GM12874 (cell line): ENCODE results near the gene SVOPL.

ENCODE experiments used
- CTCF ChIP-seq: IDR thresholded peaks from 2 replicates; pipeline ENCODE4 v1.5.1; 2011; ENCODE audit warnings: low read depth, mild to moderate bottlenecking, control low read depth, low read length, moderate library complexity; ENCODE audit not compliant: insufficient read depth

Gene SVOPL

GRCh38 chr7:138570715-138571114 lies 130.4 kb downstream of the SVOPL start:
- no peak for TF ChIP-seq CTCF

- no peak for TF ChIP-seq CTCF
These were observed 131.7 kb downstream of the SVOPL start for GRCh38 chr7:138569418-138569817.

GRCh38 chr7:138568655-138569054 lies 132.5 kb downstream of the SVOPL start:
- TF ChIP-seq CTCF, result no peak

- TF ChIP-seq CTCF, result no peak
These were observed 135.6 kb downstream of the SVOPL start for GRCh38 chr7:138565451-138566114.

GRCh38 chr7:138565071-138565450 lies 136.1 kb downstream of the SVOPL start:
- no peak for TF ChIP-seq CTCF

GRCh38 chr7:138564365-138564764 lies 136.8 kb downstream of the SVOPL start:
- TF ChIP-seq CTCF, result no peak

- no peak for TF ChIP-seq CTCF
These were observed 137.4 kb downstream of the SVOPL start for GRCh38 chr7:138563808-138564207.
